GM19099 (cell line): Measurements from ENCODE around the gene PKLR.

Source experiments
- POLR2A ChIP-seq: IDR thresholded peaks from 3 replicates; pipeline ENCODE4 v1.6.1; 2011; ENCODE audit warnings: low read depth; ENCODE audit not compliant: insufficient read length; ENCODE audit errors: extremely low read depth

The PKLR gene

GRCh38 chr1:155241841-155242264 is 59.4 kb downstream of the PKLR start:
- TF ChIP-seq POLR2A: no peak

DNA sequence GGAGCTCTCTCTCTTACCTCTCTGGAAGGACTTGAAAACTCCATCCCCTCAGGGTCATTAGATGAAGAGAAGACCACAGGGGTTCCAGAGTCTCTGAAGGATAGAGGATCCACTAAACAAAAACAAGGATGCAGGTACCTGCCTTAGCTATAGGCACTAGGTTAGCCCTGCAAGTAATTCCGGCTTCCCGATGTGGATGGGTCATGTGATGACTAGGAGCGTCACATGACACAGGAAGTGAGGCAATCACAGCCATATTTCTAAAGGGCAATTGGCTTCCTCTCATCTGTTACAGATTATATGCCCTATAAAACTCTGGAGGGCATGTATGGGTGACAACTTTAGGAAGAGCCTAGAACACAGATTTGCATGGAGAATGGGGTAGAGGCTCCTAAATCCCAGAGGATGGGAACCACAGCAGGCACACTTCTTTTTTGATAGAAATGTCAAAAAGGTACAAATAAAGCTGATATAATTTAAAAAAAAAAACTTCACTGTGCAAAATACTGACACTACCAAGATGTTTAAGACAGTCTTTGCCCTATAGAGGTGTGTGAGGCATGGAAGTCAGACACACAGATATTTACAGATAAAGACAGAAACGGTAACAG is 60.1 kb downstream of the PKLR start:
- peak; percentile 20 for TF ChIP-seq POLR2A
